ENCODE results near the gene ASIC4. TPM values are rescaled to one million over a fixed set of nuclear protein-coding genes. Genes with fewer than 3 reads are reported as not detected.

Gene ASIC4
- total and polyA plus RNA-seq, 2 of the 13 experiments (the other 11 are each of a cell fraction or from before 2014, with no cell fraction given) = 0.03 TPM; not detected in 1

DNA sequence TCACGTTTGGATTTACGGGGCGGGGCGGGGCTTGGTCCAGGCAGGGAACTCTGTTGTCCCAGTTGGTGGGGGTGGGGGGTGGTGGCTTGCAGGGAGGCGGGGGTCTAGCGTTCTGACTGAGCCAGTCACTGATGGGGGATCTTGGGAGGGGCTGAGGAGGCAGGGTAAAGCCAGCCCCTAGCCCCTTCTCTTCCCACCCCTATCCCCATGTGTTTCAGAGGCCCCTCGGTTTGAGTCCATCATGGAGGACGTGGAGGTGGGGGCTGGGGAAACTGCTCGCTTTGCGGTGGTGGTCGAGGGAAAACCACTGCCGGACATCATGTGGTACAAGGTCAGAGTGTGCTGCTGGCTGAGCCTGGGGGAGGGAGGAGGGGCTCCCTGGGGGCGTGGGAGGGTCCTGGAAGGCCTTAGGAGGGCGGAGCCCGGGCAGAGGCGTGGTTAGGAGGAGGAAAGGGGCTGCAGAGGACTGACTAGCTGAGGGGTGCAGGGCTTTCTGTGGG is 37.6 kb upstream of the ASIC4 start:
- Histone ChIP-seq H3K36me3 (replicated peaks in 1 of 2; ENCODE audit: control insufficient read depth in 1 of 2, insufficient read depth in 2 of 2, low read length in 2 of 2) (no peaks in the 10 kb centered on the region), H3K4me2 (ENCODE audit: low read depth, low read length) (no peak overlapping the region), H4K20me1 (ENCODE audit: insufficient read depth, low read length) (no peaks in the 10 kb centered on the region; the same call in 1 of the 2 replicates), H3K9me3 (ENCODE audit: low read length) (no peaks in the 10 kb centered on the region), H3K79me2 (ENCODE audit: insufficient read depth, low read length) (no peaks in the 10 kb centered on the region), H3K27me3 (ENCODE audit: control insufficient read depth in 1 of 2, insufficient read depth in 2 of 2, low read length in 2 of 2) (peaks cover 19 to 82% of the 10 kb centered on the region in 2 experiments), H3K9ac (ENCODE audit: insufficient read depth, low read depth, low read length) (no peak overlapping the region), H3K27ac (ENCODE audit: extremely low read length, insufficient read depth, low read length) (no peak overlapping the region), H2AFZ (ENCODE audit: low read length) (no peak overlapping the region), H3K4me3 (replicated peaks in 1 of 3; ENCODE audit: insufficient read depth in 1 of 3, low read depth in 2 of 3, low read length in 3 of 3) (no peak overlapping the region), H3K4me1 (ENCODE audit: insufficient read depth, low read length) (no peaks in the 10 kb centered on the region)
- DNase-seq (ENCODE audit: low spot score) (no peak), FAIRE-seq (no peak), ATAC-seq (no peak)
- in situ Hi-C loops (cut with HindIII; ENCODE audit: extremely low pct_ligation_motif_present, low pct_unique_long_range_greater_than_20kb) (loop anchor here (10.0 kb wide), 1 partner anchor 48 kb away; no protein-coding TSS in a partner anchor), intact Hi-C loops (cut with micrococcal nuclease; ENCODE audit: unreplicated experiment) (loop anchor here (1.0 to 2.0 kb wide), 2 partner anchors 44 to 54 kb away; no protein-coding TSS in a partner anchor)
- 0 out of 2 replicates have a peak, but pooled peaks have one; percentile 8 for TF ChIP-seq PATZ1 (CRISPR knock-in tag; IDR thresholded peaks at IDR 0.05)
- no peak for TF ChIP-seq ZFP36L2 (CRISPR knock-in tag; IDR thresholded peaks at IDR 0.05)
- 24% methylated on average over 14 of the region's 16 CpGs for WGBS (ENCODE audit: low lambda C conversion rate)
- BruUV-seq (replicated peaks) = no TSS peak
- ChIA-PET CTCF (ENCODE audit: low intra/inter-chr PET ratio, low total read pairs) (interaction anchor here (1.3 to 3.8 kb wide), 5 partner anchors 33 to 213 kb away, joined by 3 to 39 read pairs (median 5); no protein-coding TSS in a partner anchor), POLR2A (no interaction called here)

DNA sequence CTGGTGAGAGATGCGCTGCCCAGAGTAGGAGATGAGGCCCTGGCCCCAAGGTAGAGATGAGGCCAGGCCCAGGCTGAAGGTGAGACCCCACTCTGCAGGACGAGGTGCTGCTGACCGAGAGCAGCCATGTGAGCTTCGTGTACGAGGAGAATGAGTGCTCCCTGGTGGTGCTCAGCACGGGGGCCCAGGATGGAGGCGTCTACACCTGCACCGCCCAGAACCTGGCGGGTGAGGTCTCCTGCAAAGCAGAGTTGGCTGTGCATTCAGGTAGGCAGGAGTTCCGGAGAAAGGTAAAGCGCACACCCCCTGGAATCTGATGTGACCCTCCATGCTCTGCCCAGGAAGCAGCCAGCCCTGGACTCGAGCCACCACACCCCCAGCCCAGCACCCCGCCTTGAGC is 37.1 kb upstream of the ASIC4 start:
- no peak overlapping the region for H3K4me2 ChIP-seq (ENCODE audit: low read depth, low read length)
- in situ Hi-C loops (cut with HindIII; ENCODE audit: extremely low pct_ligation_motif_present, low pct_unique_long_range_greater_than_20kb) (loop anchor here (10.0 kb wide), 1 partner anchor 48 kb away; no protein-coding TSS in a partner anchor), intact Hi-C loops (cut with micrococcal nuclease; ENCODE audit: unreplicated experiment) (loop anchor here (2.0 kb wide), 1 partner anchor 44 kb away; no protein-coding TSS in a partner anchor)
- no peak overlapping the region for H3K9ac ChIP-seq (ENCODE audit: insufficient read depth, low read depth, low read length)
- H3K4me3 ChIP-seq (replicated peaks in 1 of 3; ENCODE audit: insufficient read depth in 1 of 3, low read depth in 2 of 3, low read length in 3 of 3) = no peak overlapping the region
- no peaks in the 10 kb centered on the region for H3K36me3 ChIP-seq (replicated peaks in 1 of 2; ENCODE audit: control insufficient read depth in 1 of 2, insufficient read depth in 2 of 2, low read length in 2 of 2)
- peaks cover 20 to 84% of the 10 kb centered on the region in 2 experiments for H3K27me3 ChIP-seq (ENCODE audit: control insufficient read depth in 1 of 2, insufficient read depth in 2 of 2, low read length in 2 of 2)
- H3K27ac ChIP-seq (ENCODE audit: extremely low read length, insufficient read depth, low read length) = no peak overlapping the region
- POLR2A ChIA-PET = no interaction called here
- CTCF ChIA-PET (ENCODE audit: low intra/inter-chr PET ratio, low total read pairs) = interaction anchor here (1.6 to 3.8 kb wide), 3 partner anchors 51 to 212 kb away, joined by 3 to 39 read pairs (median 4); no protein-coding TSS in a partner anchor
- no peak for FAIRE-seq
- 34% methylated on average over 13 of the region's 13 CpGs for WGBS (ENCODE audit: low lambda C conversion rate)
- no TSS peak for BruUV-seq (replicated peaks)
- H3K79me2 ChIP-seq (ENCODE audit: insufficient read depth, low read length) = no peaks in the 10 kb centered on the region
- H3K9me3 ChIP-seq (ENCODE audit: low read length) = no peaks in the 10 kb centered on the region
- TF ChIP-seq ATRX (CRISPR knock-in tag; IDR thresholded peaks at IDR 0.05; ENCODE audit: borderline replicate concordance) = no peak
- TF ChIP-seq ZNF263 (CRISPR knock-in tag; IDR thresholded peaks at IDR 0.05) = peak; percentile 84
- no peak overlapping the region for H2AFZ ChIP-seq (ENCODE audit: low read length)
- no peak for DNase-seq (ENCODE audit: low spot score)
- no peaks in the 10 kb centered on the region for H3K4me1 ChIP-seq (ENCODE audit: insufficient read depth, low read length)
- H4K20me1 ChIP-seq (ENCODE audit: insufficient read depth, low read length) = no peaks in the 10 kb centered on the region; the same call in 1 of the 2 replicates
- no peak for ATAC-seq

Data from HepG2 (cell line).